GM11168 (cell line): Measurements from ENCODE around the gene KCNMA1.

Source experiments
- in situ Hi-C: fragments of 300-500 bp; cut with MboI; formaldehyde crosslinking; loops from one replicate; pipeline ENCODE4 v1.12.0; 2022; ENCODE audit warnings: low sequenced_read_pairs; ENCODE audit not compliant: unreplicated experiment

The KCNMA1 gene

GRCh38 chr10:76884673-76885275, 752.8 kb downstream of the KCNMA1 start:
- in situ Hi-C loops = no loop called here

GRCh38 chr10:76883596-76883995, 754.0 kb downstream of the KCNMA1 start:
- in situ Hi-C loops = no loop called here

DNA sequence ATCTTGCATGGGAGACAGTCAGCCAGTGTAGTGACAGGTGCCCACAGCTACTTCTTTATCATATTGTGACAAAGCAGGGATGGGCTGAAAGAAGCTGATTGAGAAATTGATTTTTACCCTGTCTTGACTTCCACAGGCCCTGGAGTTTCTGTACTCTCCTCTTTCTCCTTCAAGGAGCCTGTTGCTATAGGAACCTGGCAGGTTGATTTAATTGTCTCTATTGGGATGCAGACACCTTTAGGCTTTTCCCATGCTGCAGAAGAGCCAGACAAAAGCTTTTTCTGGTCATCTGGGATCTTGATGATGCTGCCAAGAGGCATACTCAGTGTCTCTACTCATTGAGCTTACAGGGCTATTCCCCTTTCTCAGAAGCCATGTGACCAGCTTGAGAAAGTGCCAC, 754.8 kb downstream of the KCNMA1 start:
- in situ Hi-C loops = no loop called here

- in situ Hi-C loops = no loop called here
Observed at GRCh38 chr10:76882245-76882644, 755.4 kb downstream of the KCNMA1 start.

DNA sequence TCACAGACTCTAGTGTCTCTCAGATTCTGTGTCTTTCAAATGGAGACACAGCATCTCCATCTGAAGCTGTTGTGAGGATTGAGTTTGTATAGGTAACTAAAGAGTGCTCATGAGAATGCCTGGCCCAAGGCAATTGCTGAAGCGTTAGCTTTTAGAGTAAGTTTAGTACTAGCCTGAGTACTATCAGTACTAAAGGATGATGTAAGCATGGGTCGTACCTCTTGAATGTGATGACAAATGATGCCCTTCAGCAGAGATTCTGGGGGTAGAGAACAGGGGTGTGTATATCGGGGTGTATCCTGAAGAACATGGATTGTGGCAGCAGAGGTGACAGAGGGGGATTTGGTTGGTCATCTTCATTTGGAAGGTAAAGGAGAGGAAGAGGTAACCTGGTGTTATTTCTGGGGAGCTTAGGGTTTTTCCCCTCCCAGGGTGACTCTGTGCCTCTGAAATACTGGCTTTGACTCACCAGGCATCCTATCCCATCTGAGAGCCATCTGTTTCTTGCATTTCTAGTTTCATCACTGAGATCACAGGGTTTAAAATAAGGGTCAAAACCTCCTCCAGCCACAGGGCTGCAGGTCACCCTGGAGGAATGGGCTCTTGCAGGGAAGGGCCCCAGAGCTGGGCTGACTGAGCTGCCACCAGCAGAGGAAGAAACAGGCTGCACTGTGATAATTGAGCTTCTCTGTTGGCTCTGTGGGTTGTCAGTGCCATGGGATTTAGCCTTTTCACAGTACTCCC, 756.0 kb downstream of the KCNMA1 start:
- in situ Hi-C loops = no loop called here

GRCh38 chr10:76880931-76881330, 756.7 kb downstream of the KCNMA1 start:
- in situ Hi-C loops = no loop called here

- in situ Hi-C loops = no loop called here
Observed at GRCh38 chr10:76879116-76879913, 758.3 kb downstream of the KCNMA1 start.

- in situ Hi-C loops = no loop called here
Observed at GRCh38 chr10:76878514-76878913, 759.1 kb downstream of the KCNMA1 start.

GRCh38 chr10:76874896-76875295, 762.7 kb downstream of the KCNMA1 start:
- in situ Hi-C loops = no loop called here

GRCh38 chr10:76874176-76874575, 763.4 kb downstream of the KCNMA1 start:
- in situ Hi-C loops = no loop called here

GRCh38 chr10:76871697-76872295, 765.8 kb downstream of the KCNMA1 start:
- in situ Hi-C loops = no loop called here

- in situ Hi-C loops = no loop called here
Observed at GRCh38 chr10:76869931-76870330, 767.7 kb downstream of the KCNMA1 start.

- in situ Hi-C loops = no loop called here
Observed at GRCh38 chr10:76868098-76868977, 769.3 kb downstream of the KCNMA1 start.

- in situ Hi-C loops = no loop called here
Observed at GRCh38 chr10:76866841-76867586, 770.6 kb downstream of the KCNMA1 start.

- in situ Hi-C loops = no loop called here
Observed at GRCh38 chr10:76864922-76865321, 772.7 kb downstream of the KCNMA1 start.

DNA sequence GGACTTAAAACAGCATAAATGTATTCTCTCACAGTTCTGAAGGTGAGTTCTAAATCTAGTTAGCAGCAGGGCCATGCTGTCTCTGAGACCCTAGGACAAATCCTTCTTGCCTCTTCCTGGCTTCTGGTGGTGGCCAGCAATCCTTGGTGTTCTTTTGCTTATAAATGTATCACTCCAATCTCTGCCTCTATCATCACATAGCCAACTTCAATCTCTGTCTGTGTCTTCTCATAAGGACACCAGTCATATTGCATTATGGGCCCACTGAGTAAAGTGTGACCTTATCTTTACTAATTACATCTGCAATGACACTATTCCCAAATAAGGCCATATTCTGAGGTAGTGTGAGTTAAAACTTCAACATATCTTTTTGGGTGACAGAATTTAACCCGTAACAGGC, 778.9 kb downstream of the KCNMA1 start:
- in situ Hi-C loops = no loop called here

GRCh38 chr10:76840802-76841201, 796.8 kb downstream of the KCNMA1 start:
- in situ Hi-C loops = no loop called here

DNA sequence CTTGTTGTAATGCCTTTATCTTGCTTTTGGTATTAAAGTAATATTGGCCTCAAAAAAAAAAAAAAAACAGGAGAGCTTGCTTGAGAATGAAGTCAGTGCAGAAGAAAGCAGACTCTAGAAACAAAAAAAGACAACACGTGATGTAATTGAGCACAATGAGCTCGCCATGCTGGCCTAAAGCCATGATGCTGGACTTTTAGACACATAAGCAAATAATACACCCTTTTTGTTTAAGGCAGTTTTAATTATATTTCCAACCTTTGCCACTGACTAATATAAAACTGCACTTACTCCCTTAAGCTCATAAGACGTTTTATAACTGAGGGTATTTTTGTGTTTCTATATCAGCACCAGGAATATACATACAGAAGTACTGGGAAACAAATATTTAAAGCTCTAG, 798.3 kb downstream of the KCNMA1 start:
- in situ Hi-C loops = no loop called here

- in situ Hi-C loops = no loop called here
Observed at GRCh38 chr10:76830218-76830617, 807.4 kb downstream of the KCNMA1 start.
